AG09319 (cell line): ENCODE data around the gene PDSS2.

Source experiments
- DNase-seq: peaks from one replicate; pipeline ENCODE4 v3.0.0-alpha.2; 2010; ENCODE audit warnings: low read depth; ENCODE audit errors: extremely low read depth
- CTCF ChIP-seq: IDR thresholded peaks from 2 replicates; pipeline ENCODE4 v1.5.1; 2011; ENCODE audit warnings: low read depth, mild to moderate bottlenecking, inconsistent platforms, low read length, moderate library complexity

Gene PDSS2

DNA sequence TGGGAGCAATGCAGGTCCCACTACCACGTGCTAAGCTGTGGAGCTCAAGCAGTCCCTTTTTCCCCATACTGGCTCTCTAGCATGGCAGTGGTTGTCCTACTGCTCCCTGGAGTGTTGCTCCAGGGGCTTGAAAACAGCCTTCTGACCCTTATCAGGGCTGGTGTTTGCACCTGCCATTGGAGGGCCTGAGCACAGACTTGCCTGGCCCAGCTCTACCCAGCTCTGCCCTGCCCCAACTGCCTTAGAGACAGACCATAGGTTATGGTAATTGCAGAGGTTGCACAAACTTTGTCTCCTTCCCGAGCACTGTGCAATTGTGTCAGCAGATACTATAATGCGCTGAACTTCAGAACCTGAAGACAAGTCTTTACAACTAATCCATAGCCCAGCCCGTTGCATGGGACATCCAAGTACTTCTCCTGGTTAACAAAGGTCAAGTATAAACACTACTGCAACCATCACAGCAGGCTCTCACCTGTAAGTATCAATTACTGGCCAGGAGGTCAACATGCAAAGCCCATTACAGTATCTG, 58.7 kb downstream of the PDSS2 start:
- DNase-seq = no peak
- TF ChIP-seq CTCF = no peak

- no peak for DNase-seq
- no peak for TF ChIP-seq CTCF
Measured at GRCh38 chr6:107399935-107400334, 59.4 kb downstream of the PDSS2 start.

DNA sequence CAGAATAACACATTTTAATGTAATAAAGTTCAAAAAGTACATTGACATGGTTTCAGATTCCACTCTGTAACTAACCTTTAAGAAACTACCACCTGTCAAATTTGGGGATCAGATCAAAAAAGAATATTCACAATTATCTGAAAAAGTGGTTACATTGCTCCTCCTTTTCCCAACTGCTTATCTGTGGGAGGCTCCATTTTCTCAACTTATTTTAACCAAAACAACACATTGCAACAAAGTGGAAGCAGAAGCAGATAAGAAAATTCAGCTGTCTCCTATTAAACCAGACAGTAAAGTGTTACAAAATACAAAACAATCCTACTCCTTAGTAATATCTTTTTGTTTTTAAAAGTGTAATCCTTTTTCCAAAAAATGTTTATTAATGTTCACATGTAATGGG, 61.4 kb downstream of the PDSS2 start:
- no peak for TF ChIP-seq CTCF
- DNase-seq = no peak

GRCh38 chr6:107396211-107396610, 63.2 kb downstream of the PDSS2 start:
- TF ChIP-seq CTCF = no peak

GRCh38 chr6:107392069-107392468, 67.3 kb downstream of the PDSS2 start:
- TF ChIP-seq CTCF = no peak
- no peak for DNase-seq

More at GRCh38 chr6:107396211-107396610, 63.2 kb downstream of the PDSS2 start:
- DNase-seq = no peak

- no peak for TF ChIP-seq CTCF
Measured at GRCh38 chr6:107390685-107391435, 68.5 kb downstream of the PDSS2 start.

DNA sequence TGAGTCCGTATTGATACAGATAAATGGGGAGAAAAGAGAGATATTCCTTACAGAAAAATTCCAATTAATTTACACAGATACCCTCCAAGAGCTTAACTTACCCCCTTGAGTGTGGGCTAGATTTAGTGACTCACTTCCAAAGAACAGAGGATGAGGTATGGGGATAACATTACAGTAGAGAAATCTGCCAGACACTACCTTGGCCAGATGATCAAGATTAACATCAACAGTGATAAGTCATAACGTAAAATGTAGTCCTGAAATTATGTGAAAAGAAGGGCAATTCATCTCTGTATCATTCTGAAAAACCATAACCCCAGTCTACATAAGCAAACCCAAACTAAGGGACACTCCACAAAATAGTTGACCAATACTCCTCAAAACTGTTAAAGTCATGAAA, 69.3 kb downstream of the PDSS2 start:
- DNase-seq = no peak
- TF ChIP-seq CTCF = no peak

More at GRCh38 chr6:107390685-107391435, 68.5 kb downstream of the PDSS2 start:
- no peak for DNase-seq
